DMS53 treated with DMSO at 0.1 percent for 48 hours (cell line): ENCODE data around the gene RECK.
"Not testable (repeated sequence)": the region's sequence is repeated elsewhere in the genome, so short reads cannot be mapped to it uniquely, and the experiment has no call there.

ENCODE experiments used
- DNase-seq: peaks from one replicate; lab custom pipeline; 2025; ENCODE audit not compliant: unreplicated experiment; lab: John Stamatoyannopoulos, UW

The RECK gene

DNA sequence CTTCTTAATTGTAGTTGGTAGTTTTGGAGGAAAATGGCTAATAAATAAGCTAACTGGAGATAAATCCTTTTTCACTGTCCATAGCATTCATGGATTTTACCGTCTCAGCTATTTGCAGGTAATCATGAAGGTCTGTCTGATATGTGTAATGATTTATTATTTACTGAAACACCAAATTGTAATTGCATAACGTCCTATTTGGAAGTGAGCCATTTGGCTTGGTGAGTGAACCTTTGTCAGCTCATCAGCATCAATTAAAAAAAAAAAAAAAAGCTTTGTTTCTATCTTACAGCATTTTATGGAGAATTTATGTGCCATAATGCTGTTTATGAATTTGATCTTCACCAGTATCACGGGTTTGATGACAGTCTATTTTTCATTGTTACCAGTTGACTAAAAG, 20.2 kb downstream of the RECK start:
- no peak for DNase-seq

DNA sequence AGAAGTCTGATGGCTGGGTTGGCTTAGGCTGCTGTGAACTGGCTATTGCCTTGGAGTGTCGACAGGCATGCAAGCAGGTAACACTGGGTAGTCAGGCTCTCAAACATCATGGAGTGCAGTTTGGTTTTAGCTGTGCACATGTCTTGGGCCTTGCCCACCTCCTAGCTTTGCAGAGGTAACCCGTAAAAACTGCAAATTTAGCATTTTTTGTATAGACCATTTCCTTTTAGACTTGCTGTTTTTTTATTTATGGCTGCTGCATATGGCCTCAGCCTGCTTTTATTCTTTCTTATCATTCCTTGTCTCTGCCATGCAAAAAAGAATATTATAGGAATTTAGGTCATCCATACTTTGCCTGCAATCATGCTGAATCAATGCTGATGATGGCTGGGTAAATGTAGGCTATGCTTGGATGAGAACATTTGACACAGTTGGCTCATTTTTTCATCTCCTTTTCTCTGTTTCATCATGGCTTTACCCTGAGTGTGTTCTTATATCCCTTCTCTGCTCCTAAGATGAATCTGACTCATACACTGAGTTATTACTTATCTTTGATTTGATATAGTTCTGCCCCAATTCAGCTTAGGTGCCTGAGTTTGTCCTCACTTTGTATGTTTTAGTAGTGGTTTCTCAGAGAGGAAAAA, 27.2 kb downstream of the RECK start:
- DNase-seq: no peak

DNA sequence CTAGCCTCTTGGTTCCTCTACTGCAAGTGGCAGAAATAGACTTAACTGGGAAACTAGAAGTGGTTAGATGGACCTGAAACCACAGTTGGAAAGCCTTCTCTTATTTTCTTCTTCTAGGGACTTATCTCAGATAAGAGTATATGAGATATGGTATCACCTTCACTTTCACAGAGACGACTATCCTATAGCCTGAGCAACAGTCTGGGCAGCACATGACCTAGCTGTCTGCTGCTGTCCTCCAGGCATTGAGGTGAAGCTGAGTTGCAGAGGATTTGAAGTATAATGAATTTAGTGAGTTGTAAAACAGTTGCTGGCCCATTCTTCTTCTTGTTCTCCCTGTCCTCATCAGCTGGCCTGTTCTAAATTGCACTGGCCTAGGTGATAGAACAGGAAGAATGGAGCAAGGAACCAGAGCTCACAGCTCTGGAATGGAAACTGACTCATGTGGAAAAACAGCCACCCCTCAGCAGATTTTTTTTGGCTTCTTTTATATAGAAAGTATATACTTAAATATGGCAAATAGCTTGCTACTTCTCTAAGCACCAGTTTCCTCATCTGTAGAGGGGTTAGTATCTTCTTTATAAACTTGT, 27.8 kb downstream of the RECK start:
- no peak for DNase-seq

DNA sequence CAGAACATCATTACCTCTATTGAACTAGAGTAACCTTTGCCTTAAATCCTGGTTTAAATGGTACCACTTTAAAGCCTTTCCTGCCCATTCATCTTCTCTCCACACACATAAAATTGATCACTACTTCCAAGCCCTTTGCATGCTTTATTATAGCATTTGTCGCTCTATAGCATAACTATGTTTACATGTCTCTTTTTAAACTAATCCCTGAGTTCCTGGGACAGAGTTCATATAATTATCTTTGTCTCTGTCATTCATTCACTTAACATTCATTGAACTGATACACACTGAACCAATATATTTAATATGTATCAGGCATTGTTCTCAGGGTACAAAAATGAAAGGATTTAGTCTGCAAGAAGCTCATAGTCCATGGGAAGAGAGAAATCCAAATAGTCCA, 37.3 kb downstream of the RECK start:
- DNase-seq: no peak

DNA sequence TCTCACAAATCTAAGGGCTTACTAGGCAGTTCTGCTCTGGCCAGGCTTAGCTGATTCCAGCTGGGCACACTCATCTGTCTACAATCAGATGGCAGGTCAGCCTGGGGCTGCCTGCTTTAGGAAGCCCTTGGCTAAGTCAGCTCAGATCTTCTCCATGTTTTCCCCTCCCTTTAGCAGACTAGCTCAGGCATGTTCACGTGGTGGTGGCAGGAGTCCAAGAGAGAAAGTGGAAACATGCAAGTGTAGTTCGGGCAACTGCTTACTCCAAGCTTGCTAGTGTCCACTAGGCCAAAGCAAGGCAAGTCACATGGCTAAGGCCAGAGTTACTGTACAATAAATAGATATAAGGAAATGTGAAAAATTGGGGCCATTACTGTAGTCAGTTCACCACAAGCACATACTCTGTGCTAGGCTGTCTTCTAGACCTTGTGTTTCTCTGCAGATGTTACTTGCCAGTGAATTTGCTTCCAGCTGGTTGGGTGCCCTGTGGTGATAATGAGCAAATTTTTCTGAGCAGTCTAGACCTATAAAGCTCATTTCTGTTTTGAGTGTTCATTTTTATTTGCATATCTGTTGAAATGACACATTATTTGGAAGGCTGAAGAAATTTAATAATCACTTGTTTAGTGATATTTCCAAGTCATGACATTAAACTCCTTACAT, 38.3 kb downstream of the RECK start:
- no peak for DNase-seq

DNA sequence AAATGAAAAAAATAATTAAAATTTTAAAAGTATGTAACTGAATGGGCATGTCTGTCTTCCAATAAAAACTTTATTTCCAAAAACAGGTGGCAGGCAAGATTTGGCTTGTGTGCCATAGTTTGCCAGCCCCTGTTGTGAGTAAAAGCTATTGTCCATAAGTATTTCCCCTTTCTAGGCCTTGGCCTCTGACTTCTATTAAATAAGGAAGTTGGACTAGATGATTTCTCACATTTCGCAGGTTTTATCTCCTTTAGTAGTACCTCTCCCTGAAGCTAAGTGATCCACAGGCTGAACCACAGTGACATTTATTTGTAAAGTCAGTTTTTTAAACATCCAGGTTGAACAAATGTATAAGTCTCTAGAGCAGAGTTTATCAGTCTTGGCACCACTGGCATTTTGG, 41.3 kb downstream of the RECK start:
- DNase-seq: no peak

DNA sequence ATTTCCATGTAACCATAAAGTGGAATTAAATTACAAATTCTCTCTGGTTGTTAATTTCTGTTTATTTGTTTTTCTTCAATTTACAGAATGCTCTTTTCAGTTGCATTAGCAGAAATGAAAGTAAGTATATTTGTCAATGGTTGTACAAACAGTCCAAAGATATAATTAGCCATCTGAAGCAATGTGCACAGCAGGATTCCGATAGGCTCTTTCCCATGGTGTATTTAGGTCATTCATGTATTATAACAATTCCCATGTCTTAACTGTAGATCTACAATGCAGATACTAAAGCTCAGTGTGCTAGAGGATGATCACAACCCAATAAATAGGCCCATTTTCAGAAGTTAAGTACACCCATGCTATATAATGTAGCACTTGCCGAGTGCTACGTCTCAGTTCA, 43.8 kb downstream of the RECK start:
- DNase-seq: no peak

DNA sequence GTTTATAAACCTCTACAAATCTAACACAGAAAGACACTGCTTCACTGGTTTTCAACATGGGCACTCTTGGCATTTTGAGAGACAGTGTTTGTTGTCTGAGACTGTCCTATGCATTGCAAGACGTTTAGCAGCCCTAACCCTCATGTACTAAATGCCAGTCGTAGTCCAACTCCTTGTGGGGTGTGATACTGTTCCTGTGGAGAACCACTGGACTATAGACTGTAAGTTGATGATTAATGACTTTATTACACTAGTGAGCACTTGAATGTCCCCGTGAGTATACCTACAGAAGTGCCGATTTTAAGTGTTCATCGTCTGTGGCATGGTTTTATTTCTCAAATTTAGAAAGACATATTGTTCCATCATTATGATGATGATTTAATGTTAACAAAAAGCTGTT, 46.2 kb downstream of the RECK start:
- DNase-seq: no peak

DNA sequence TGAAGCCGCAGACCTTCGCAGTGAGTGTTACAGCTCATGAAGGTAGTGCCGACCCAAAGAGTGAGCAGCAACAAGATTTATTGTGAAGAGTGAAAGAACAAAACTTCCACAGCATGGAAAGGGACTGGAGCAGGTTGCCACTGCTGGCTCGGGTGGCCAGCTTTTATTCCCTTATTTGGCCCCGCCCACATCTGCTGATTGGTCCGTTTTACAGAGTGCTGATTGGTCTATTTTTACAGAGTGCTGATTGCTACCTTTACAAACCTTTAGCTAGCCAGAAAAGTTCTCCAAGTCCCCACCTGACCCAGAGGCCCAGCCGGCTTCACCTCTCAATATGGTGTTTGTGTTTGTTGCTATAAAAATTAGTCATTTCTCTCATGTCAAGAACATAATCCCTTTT, 49.7 kb downstream of the RECK start:
- no peak for DNase-seq

DNA sequence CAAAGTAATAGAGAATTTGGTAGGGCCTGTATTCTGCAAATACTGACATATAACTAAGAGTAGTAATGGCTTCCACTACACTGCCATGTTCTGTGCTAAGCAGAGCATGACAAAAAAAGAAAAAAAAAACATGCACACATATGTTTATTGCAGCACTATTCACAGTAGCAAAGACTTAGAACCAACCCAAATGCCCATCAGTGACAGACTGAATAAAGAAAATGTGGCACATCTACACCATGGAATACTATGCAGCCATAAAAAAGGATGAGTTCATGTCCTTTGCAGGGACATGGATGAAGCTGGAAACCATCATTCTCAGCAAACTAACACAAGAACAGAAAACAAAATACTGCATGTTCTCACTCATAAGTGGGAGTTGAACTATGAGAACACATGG, 50.3 kb downstream of the RECK start:
- DNase-seq: not testable (repeated sequence)

DNA sequence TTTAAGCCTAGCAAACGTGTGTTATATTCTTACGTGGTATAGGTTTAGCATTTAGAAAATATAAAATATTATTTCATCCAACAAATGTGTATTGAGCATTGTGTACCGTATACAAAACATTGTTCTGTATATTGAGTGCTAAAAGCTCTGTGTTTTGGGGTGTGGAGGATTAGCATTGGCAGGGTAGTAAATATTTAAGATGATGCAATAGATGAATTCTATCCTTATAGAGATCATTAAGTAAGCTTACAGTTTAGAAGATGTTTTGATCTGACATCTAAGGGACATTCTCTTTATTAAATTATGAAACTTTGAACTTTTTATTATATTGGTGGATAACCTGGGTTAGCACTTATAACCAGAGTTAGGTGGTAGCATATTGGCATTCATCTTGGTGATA, 51.3 kb downstream of the RECK start:
- no peak for DNase-seq

DNA sequence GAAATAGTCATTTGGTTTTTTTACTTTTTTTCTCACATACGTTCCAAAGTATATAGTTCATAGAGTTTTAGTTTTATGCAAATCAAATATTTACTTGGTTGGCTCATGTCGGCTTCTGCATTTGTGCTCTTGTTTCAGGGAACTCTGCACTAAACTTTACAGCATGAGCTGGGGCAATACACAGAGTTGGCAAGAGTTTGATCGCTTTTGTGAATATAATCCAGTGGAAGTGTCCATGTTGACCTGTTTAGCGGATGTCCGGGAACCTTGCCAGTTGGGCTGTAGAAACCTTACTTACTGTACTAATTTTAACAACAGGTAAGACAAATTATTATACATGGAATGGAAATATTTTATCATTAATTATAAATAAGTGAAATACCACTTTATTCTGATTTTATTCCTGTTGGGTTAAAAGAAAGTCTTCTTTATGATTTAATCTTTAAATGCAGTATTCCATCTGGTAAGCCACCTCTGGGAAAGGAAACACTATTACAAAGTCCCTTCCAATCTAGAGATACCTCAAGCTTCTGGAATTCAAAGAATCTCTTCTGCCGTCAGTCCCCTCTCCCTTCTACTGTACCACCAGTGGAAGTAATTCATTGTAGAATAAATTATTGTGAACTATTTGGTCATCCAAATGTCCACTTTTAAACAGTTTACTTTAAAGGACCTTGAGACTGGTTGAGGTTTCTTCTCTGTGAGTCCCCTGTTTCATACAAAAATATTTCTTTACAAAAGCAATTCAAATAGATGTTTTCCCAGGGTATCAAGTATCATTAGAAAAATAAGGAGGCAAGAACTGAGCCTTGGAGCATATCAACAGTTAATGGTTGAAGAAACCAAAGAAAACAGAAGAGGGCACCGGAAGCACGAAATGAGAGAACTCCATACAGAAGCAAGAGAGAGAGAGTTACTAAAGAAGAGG, 54.6 kb downstream of the RECK start:
- no peak for DNase-seq

DNA sequence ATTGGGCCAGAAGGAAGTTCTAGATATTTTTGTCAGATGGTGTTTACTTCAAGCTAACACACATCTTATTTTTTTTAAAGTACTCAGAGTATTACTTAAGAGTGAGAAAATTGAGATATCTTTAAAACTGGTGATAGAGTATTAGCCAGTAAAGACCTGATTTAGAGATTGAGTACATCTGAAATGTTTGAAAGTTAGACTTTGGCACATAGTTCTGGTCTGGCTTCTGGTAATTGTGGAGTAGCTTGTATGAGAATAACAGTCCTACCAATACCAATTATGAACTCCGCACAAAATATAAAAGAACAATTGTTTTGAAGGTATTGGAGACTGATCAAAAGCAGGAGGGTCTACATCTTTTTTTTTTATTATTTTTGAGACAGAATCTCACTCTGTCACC, 55.3 kb downstream of the RECK start:
- DNase-seq: no peak

DNA sequence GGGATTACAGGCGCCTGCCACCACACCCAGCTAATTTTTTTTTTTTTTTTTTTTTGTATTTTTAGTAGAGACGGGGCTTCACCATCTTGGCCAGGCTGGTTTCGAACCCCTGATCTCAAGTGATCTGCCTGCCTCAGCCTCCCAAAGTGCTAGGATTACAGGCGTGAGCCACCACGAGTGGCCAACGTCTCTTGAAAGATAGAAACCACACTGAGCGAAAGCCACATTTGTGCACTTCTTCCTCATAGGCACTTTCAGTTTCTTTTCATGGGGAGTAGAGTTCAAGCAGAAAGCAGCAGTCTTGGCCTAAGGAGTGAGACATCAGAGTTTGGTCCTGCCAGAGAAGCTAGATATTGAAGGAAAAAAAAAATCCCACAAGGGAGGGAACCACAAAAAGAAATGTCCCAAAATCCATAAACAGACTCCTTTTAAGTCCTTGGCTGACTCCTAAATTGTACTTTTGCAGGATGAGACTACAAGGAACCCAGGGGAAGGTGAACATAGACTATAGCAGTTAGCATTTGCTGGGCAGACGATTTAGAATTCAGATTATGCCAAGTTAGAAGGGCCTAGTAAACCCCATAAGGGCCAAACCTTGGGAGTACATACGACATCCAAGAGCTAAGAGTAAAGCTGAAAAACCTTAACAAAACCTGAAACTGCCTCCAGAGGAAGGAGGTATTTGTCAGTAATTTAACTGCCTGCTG, 55.9 kb downstream of the RECK start:
- no peak for DNase-seq

DNA sequence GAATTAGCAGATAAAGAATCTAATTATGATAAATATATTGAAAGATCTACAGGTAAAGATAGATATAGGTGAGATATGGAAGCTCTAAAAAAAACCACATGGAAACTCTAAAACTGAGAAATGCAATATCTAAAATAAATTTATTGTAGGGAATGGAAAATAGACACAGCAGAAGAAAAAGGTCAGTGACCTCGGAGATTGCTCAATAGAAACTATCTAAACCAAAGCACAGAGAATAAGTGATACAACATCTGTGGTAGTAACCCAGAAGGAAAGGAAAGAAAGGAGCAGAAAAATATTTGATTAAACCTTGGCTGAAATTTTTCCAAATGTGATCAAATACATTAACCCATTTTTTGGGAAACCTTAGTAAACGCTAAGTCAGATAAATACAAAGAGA, 56.7 kb downstream of the RECK start:
- DNase-seq: no peak

DNA sequence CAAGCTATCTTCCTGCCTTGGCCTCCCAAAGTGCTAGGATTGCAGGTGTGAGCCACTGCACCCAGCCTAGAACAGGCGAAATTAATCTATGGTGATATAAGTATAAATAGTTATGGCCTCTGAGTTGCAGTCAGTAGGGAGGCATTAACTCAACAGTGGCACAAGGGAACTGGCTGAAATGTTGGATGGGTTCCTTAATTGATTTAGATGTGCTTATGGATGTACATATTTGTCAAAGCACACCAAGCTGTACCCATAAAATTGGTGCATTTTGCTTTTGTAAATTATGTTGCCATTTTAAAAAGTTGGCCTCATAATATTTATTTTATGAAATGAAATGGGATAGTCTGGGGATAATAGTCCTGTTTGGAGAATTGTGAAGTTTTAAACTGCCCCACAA, 63.0 kb downstream of the RECK start:
- no peak for DNase-seq

DNA sequence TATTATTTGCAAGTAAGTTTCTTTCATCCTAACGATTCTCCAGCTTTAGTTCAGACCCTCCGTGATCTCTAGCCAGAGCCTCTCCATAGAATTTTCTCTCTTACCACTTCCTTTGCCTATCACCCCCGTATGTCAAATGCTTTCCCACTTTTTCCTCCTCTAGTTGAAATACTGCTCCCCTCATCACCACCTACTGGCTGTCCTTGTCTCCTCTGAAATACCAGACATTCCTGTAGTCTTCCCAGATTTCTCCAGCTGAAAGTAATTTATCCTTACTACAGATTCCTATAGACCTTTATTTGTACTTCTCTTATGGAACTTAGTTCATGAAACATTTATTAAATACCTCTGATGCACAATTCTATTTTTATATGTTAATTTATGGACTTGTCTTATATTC, 63.8 kb downstream of the RECK start:
- no peak for DNase-seq

DNA sequence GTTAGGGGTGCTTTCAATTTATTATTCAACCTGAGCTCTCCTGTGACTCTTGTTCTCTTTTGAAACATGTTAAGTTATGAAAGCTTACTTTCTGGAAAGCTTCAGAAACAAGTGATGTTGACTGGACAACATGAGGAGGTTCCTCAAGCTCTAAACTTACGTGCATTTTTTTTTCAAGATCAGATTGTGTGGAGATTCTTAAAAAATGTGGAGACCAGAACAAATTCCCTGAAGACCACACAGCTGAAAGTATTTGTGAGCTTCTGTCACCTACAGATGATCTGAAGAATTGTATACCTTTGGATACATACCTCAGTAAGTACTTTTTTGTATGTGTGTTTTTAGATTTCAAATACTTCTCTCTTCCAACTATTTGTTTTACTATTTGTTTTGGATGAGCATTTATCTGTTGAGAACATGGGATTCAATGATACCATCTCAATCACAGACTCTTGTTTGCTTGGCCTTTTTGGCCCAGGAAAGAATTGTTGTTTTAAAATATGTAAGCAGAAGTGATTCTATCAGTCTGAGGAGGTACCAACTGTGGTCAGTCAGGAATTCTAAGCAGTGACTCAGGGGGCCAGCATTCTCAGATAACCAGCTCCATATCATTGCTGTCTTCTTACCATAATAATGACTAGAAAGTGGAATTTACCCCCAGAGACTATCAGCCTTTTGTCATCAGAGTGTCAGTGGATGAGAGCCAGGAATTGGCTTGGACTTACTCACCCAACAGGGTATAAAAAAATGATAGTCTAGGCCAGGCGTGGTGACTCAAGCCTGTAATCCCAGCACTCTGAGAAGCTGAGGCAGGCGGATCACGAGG, 65.4 kb downstream of the RECK start:
- DNase-seq: no peak

DNA sequence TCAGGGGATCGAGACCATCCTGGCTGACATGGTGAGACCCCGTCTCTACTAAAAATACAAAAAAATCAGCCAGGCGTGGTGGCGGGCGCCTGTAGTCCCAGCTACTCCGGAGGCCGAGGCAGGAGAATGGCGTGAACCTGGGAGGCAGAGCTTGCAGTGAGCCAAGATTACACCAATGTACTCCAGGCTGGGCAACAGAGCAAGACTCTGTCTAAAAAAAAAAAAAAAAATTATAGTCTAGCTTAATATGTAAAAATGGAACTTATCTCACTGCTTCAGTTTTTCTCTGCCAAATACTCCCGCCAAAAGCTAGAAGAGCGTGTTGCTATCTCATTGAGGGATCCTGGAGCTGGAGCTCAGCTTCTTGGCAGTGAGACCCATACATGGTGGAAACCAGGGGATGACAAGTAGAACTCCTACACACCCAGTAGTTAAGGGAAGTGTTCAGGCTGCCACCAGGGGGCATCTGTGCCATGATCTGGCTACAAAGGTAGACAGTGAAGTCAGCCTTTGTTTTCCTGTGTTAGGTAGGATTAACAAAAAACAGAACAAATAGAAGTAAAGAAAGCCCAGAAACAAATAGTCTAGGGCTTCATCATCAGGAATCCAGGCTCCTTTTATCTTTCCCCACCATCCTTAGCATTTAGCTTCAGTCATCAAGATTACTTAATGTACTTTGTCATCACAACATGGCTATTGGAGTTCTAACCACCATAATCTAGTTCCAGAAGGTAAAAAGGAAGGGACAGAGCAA, 66.2 kb downstream of the RECK start:
- DNase-seq: peak; percentile 75

DNA sequence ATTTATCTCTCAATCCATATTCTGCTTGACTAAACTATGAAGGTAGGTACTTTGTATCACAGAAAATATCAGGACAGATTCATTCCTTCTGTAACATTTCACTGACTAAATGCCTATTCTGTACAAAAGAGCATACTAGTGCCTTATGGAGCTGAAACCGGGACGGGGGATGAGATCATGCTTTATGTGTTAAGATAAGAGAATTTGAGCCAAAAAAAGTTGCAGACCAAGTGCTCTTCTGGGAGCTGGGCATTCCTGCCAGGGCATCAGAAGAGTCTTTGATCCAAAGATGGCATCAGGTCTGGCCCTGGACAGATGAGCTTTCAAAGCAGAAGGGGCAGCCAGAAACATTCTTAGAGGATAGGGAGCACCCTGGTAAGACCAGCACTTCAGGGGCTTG, 72.4 kb downstream of the RECK start:
- no peak for DNase-seq
